NK-92 (cell line): Measurements from ENCODE around the gene ABLIM1.

ENCODE experiments used
- DNase-seq: peaks from one replicate; lab custom pipeline; 2025; ENCODE audit not compliant: unreplicated experiment; lab: John Stamatoyannopoulos, UW

Gene ABLIM1

GRCh38 chr10:114498413-114499111 lies 159.5 kb downstream of the ABLIM1 start:
- DNase-seq, result no peak

- no peak for DNase-seq
Measured at GRCh38 chr10:114495303-114495702, 162.8 kb downstream of the ABLIM1 start.

- DNase-seq, result no peak
Measured at GRCh38 chr10:114492351-114493037, 165.6 kb downstream of the ABLIM1 start.

DNA sequence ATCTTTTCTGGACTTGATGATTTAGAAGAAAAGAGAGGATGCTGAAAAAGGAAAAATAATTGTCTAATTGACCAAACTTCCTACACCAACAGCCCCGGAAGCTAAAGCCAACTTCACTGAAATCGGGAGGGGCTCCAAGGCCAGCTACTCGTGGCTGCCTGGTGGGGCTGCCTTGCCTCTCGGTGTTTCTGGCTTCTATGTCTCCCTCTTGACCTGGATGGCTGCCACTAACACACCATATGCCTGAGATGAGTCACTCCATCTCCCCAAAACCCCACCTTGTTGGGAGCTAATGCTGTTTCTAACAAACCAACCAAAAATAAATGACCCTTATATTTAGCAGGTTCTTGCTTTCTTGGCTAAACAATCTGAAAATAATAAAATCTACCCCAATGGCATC lies 166.1 kb downstream of the ABLIM1 start:
- no peak for DNase-seq

DNA sequence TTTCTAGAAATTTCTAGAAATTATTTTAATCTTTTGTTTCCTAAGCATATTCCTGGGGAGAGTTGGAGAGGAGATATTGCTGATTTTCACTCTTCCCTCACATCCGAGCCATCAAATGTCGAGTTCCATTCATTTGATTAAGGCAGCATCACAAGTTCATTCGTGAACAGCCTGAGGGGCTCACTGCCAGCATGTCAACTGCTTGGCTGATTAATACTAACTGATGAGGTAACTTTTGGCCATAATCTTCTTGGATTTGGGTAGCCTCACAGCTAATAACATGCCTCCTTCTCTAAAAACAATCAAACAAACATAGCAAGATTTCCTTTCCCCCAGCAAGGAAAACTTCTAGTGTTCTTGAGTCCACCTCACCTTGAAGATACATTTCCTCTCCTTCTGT lies 166.7 kb downstream of the ABLIM1 start:
- DNase-seq, result no peak

GRCh38 chr10:114489521-114490310 lies 168.4 kb downstream of the ABLIM1 start:
- no peak for DNase-seq

DNA sequence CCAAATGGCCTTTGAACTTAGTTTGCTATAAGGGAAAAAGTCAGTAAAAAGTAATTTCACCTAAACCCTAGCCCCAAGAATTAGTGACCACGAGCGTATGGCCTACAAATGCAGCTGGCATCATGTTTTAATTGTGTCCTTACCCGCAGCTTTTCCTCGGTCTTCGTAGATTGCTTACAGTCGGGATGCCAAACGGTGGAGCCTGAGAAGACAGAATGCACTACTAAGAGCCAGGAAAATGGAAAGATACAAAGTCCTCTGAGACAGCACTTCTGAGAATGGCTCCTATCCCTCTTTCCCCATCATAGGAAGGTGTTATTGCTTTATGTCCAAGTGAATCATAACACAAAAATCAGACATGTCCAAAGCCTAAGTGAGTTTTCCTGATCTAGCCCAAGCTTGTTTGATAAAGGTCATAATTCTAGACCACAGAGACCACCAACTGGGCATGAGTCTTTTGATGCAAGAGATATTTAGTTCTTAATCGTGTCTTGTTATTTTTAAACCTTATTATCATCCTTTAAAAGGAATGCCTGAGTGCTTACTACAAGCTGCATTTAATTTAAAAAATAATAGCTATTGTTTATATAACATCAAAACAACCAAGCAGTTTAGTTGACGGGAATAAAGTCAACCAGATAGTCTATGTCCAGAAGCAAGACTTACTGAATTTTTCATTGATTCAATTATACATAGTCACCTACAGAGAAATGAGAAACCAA lies 170.1 kb downstream of the ABLIM1 start:
- DNase-seq, result no peak

DNA sequence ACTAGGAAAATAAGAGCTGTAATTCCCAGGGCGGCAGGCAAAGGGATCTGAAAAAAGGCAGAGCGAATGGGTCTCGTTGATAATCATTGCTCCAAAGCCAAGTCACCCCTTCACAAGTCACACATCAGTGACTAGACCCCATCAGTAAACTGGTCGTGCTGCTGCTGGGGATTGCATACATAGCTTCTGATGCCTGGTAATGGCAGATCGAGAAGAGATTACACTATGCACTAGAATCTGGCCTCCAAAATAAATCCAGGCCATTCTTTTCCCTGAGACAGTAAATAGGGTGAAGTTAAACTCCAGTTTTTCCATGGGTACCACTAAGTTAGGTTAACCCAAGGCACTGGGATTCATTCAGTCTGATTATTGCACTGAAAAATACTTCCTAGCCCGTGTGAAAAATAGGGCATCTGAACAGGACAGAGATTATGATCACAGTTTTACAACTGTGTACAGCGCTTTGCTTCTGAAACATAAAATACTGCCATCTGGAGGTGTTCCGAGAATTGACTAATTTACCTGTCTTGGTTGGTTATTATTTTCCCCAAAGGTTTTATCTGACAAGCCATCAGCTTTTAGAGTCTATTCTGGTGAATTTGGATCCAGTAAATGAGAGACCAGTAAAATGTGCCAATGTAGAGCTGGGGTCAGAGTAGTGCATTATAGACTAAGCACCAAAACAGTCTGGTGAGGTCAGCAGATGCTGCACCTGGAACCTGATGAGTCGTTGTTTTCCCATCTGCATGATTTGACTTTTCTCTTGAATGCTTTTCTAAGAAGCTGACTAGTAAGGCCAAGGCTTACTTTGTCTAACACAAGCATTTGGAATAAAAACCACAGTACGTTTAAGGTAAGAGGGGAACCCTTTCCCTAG lies 170.9 kb downstream of the ABLIM1 start:
- DNase-seq, result no peak

- DNase-seq, result no peak
Measured at GRCh38 chr10:114485696-114486400, 172.2 kb downstream of the ABLIM1 start.

DNA sequence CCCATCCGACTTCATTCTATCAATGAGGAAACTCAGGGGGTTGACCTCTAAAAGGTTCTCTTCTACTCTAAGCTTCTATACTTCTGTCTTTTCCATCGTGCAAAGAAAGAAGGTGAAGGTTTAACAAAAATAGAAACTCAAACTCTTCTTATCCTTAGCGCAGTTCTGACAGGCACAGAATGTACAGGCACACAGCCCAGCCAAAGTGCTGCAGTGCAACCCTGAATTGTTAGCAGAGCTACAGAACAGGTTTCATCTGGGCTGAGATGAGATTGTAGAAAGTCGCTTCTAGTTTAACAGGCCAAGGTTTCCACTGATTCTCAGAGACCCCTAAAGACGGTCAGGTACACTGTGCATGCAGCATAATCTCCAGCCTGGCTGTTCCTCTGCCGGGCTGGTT lies 174.5 kb downstream of the ABLIM1 start:
- DNase-seq, result no peak

- no peak for DNase-seq
Measured at GRCh38 chr10:114482480-114483304, 175.4 kb downstream of the ABLIM1 start.

DNA sequence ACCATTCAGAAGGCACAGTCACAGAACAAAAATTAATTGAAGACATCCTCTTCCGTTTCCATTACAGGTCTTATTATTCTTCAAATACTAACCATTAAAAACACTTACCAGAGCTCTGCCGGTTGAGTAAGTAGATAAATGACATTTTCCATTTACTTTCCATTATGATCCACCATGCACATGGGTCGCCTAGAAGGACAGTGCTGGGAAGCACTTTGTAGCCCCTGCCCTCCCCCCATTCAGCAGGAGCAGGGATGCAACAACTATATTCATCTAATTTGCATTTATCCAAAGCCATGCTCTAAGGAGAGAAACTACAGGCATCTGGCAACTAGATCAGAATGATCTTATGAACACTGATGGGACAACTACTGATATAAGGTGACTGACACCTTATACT lies 177.0 kb downstream of the ABLIM1 start:
- DNase-seq, result no peak

DNA sequence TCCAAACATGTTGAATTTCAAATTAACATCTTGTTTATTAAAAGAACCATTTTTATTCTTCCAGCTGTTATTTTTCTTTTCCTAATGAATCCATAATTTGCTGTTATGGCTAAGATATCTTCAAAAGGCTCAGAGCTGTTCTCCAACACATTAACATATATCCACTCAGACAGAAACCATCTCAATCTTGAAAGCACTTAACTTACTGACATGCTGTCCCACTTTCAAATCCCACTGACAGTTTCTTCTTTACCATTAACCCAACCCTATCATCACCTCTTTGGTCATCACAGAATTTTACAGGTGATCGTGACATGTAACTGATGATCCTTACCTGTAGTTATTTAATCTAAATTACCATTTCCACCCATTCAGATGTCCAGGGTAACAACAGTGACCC lies 178.2 kb downstream of the ABLIM1 start:
- no peak for DNase-seq

- no peak for DNase-seq
Measured at GRCh38 chr10:114479307-114479706, 178.8 kb downstream of the ABLIM1 start.

DNA sequence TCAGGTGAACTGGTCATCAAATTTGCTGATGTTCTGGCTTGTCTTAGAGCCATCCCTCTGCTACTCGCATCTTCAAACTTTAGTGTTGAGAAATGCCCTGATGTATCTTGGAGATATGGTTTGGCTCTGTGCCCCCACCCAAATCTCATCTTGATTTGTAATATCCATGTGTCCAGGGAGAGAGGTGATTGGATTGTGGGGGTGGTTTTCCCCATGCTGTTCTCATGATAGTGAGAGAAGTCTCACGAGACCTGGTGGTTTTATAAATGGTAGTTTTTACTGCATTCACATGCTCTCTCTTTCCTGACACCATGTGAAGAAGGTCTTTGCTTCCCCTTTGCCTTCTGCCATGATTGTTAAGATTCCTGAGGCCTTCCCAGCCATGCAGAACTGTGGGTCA lies 179.8 kb downstream of the ABLIM1 start:
- DNase-seq, result no peak

DNA sequence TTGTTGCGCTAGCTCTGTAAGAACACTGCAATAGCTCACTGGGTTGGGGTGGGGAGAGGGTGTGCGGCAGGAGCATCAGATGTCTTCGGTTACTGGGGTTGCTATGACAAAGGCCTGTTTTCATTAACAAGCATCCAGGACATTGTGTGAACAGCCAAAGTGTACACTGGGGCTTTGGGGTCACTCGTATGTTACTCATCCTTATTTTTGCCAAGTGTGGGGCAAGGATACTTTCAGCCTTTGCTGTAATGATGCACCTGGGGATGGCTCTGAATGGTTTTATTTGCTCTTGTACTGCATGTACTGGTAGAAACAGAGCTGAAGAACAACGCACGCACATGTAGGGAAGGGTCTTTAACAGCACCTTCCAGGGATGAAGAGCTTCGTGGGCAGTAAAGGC lies 180.8 kb downstream of the ABLIM1 start:
- no peak for DNase-seq

GRCh38 chr10:114474989-114475388 lies 183.1 kb downstream of the ABLIM1 start:
- no peak for DNase-seq

DNA sequence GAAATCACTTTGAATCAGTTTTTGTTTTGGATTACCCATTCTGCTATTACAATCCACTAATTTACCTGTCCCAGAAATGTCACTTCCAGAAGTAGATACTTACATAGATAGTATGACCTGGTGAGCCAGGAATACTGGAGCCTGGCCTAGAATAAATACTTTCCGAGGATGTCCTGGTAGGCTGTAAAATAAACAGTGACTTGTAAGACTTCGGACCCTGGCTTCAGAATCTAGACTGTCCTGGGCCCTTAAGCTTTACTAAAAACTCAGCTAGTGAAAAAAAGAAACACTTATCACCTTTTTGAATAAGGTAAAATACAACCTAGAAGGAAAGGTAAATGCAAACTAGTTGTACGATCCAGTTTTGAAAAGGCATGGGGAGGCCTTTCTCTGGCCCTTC lies 184.3 kb downstream of the ABLIM1 start:
- DNase-seq, result no peak

DNA sequence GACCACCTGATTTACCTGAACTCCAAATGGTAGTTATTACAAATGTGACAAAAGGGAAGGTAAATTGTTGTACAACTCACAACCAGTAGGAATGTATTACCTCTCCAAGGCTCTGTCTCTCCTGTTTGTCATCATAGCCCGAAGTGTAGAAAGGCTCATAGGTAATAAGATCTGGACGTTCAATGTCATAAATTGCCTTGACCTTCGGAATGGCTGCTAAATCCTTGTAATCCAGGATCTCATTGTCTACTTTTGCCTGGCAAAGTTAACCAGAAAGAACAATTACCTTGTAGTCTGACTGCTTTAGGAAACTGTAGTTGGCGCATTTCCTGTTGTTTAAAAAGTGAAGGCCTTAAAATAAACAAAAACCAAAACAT lies 185.2 kb downstream of the ABLIM1 start:
- DNase-seq, result no peak
